OCI-LY3 (cell line): ENCODE measurements around the gene POC1B.

Experiments used
- EZH2phosphoT487 ChIP-seq: fragments of 200-600 bp; shearing (Covaris generic); IDR thresholded peaks from 2 replicates; pipeline ENCODE4 v1.6.1; 2018; ENCODE audit warnings: antibody characterized with exemption, mixed run types, low read depth
- TF ChIP-seq, protein P1 (sequence below): fragments of 200-600, 300-600 bp; sonication (generic); IDR thresholded peaks from 2 replicates; pipeline ENCODE4 v1.5.1; 2014; ENCODE audit warnings: antibody characterized with exemption, low read length, low read depth

DNA sequence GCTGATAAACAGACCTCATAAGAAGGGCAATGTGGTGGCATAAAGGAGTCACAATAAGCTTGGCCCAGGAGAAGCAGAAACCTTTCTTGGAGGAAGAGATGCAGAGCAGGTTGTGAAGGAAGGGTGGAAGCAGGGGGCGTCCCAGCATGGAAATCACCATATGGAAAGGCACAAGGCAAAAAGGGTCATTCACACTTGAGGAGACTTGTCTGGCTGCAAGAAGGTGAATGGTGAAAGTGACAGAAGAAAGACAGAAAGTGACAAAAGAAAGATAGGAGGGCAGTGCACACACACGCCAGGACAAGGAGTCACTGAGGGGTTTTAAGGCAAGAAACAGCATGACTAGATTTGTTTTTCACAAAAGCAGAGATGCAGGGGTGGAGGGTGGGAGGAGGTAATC is 39.6 kb downstream of the POC1B start:
- TF ChIP-seq, protein P1, sequence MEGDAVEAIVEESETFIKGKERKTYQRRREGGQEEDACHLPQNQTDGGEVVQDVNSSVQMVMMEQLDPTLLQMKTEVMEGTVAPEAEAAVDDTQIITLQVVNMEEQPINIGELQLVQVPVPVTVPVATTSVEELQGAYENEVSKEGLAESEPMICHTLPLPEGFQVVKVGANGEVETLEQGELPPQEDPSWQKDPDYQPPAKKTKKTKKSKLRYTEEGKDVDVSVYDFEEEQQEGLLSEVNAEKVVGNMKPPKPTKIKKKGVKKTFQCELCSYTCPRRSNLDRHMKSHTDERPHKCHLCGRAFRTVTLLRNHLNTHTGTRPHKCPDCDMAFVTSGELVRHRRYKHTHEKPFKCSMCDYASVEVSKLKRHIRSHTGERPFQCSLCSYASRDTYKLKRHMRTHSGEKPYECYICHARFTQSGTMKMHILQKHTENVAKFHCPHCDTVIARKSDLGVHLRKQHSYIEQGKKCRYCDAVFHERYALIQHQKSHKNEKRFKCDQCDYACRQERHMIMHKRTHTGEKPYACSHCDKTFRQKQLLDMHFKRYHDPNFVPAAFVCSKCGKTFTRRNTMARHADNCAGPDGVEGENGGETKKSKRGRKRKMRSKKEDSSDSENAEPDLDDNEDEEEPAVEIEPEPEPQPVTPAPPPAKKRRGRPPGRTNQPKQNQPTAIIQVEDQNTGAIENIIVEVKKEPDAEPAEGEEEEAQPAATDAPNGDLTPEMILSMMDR, result no peak
- TF ChIP-seq EZH2phosphoT487, result no peak
